AG10803 (cell line): ENCODE data around the gene EWSR1.

Experiments
- DNase-seq: peaks from one replicate; pipeline ENCODE4 v3.0.0; 2010; ENCODE audit warnings: low read depth
- H3K4me3 ChIP-seq: 2 replicates; pipeline ENCODE4 v1.5.1; 2011; ENCODE audit warnings: mild to moderate bottlenecking, low read length, control low read depth
- CTCF ChIP-seq: conservative IDR thresholded peaks from 2 replicates; pipeline ENCODE4 v1.5.1; 2011; ENCODE audit warnings: mild to moderate bottlenecking, low read length, control low read depth, inconsistent platforms

Gene EWSR1

GRCh38 chr22:29308148-29308790 is 40.2 kb downstream of the EWSR1 start:
- DNase-seq = no peak
- H3K4me3 ChIP-seq = peak overlapping the region; percentile 81
- no peak for TF ChIP-seq CTCF

- DNase-seq = peak; percentile 75
- peak overlapping the region; percentile 81 for H3K4me3 ChIP-seq
- TF ChIP-seq CTCF = no peak
Measured at GRCh38 chr22:29308791-29309262, 40.8 kb downstream of the EWSR1 start.

GRCh38 chr22:29309332-29310064 is 41.4 kb downstream of the EWSR1 start:
- H3K4me3 ChIP-seq = peak overlapping the region; percentile 81
- DNase-seq = no peak
- no peak for TF ChIP-seq CTCF

- no peak for DNase-seq
- TF ChIP-seq CTCF = no peak
- H3K4me3 ChIP-seq = no peak overlapping the region
Measured at GRCh38 chr22:29310065-29310862, 42.2 kb downstream of the EWSR1 start.

- TF ChIP-seq CTCF = no peak
- DNase-seq = peak; percentile 98
- H3K4me3 ChIP-seq = peak overlapping the region; percentile 38
Measured at GRCh38 chr22:29310863-29311339, 42.8 kb downstream of the EWSR1 start.

- no peak for TF ChIP-seq CTCF
- DNase-seq = peak; percentile 20
- peak overlapping the region; percentile 38 for H3K4me3 ChIP-seq
Measured at GRCh38 chr22:29311464-29312217, 43.6 kb downstream of the EWSR1 start.
